H9 (cell line): Measurements from ENCODE around the gene RIIAD1. TPM values are rescaled to one million over a fixed set of nuclear protein-coding genes. Genes with fewer than 3 reads are reported as not detected.

Source experiments
- DNase-seq: peaks from one replicate; pipeline ENCODE4 v3.0.0-alpha.2; 2017
- H2AFZ ChIP-seq: one replicate; pipeline ENCODE4 v1.6.1; 2013; ENCODE audit warnings: mild to moderate bottlenecking, low read length, control low read depth, moderate library complexity
- H2AK5ac ChIP-seq: 2 replicates; pipeline ENCODE4 v1.6.1; 2013; ENCODE audit warnings: low read length, control low read depth, mixed read lengths; ENCODE audit not compliant: insufficient read length
- H2BK120ac ChIP-seq: one replicate; pipeline ENCODE4 v1.6.1; 2013; ENCODE audit warnings: low read depth, mild to moderate bottlenecking, low read length, control low read depth, inconsistent platforms; ENCODE audit not compliant: poor library complexity, severe bottlenecking
- H2BK12ac ChIP-seq: 2 replicates; pipeline ENCODE4 v1.6.1; 2013; ENCODE audit warnings: low read length, control low read depth, mixed read lengths, low read depth; ENCODE audit not compliant: insufficient read length
- H2BK15ac ChIP-seq: 2 replicates; pipeline ENCODE4 v1.6.1; 2013; ENCODE audit warnings: low read depth, low read length, control low read depth
- H2BK20ac ChIP-seq: one replicate; pipeline ENCODE4 v1.6.1; 2013; ENCODE audit warnings: low read depth, mild to moderate bottlenecking, low read length, control low read depth, inconsistent platforms; ENCODE audit not compliant: poor library complexity, severe bottlenecking
- H2BK5ac ChIP-seq: 2 replicates; pipeline ENCODE4 v1.6.1; 2013; ENCODE audit warnings: low read length, control low read depth, mixed read lengths; ENCODE audit not compliant: insufficient read length
- H3K14ac ChIP-seq: 2 replicates; pipeline ENCODE4 v1.6.1; 2013; ENCODE audit warnings: low read length, control low read depth; ENCODE audit not compliant: insufficient read depth
- H3K18ac ChIP-seq: 2 replicates; pipeline ENCODE4 v1.6.1; 2013; ENCODE audit warnings: low read depth, mild to moderate bottlenecking, mixed read lengths, low read length, control low read depth; ENCODE audit not compliant: insufficient read length
- H3K23ac ChIP-seq: 2 replicates; pipeline ENCODE4 v1.6.1; 2013; ENCODE audit warnings: low read length, control low read depth, mixed read lengths, low read depth; ENCODE audit not compliant: insufficient read length
- H3K23me2 ChIP-seq: 2 replicates; pipeline ENCODE4 v1.6.1; 2013; ENCODE audit warnings: low read depth, mild to moderate bottlenecking, mixed read lengths, low read length, control low read depth; ENCODE audit not compliant: insufficient read length, poor library complexity, severe bottlenecking
- H3K27ac ChIP-seq: 2 replicates; pipeline ENCODE4 v1.5.1; 2013; ENCODE audit warnings: low read length, control low read depth, mixed read lengths, low read depth; ENCODE audit not compliant: insufficient read length
- H3K27me3 ChIP-seq: 2 replicates; pipeline ENCODE4 v1.6.1; 2013; ENCODE audit warnings: low read length, control low read depth, inconsistent platforms; ENCODE audit not compliant: insufficient read depth
- H3K4ac ChIP-seq: 2 replicates; pipeline ENCODE4 v1.6.1; 2013; ENCODE audit warnings: low read depth, mild to moderate bottlenecking, control low read depth, inconsistent platforms, low read length, moderate library complexity
- H3K4me1 ChIP-seq: 2 replicates; pipeline ENCODE4 v1.6.1; 2013; ENCODE audit warnings: low read length, control low read depth, inconsistent platforms; ENCODE audit not compliant: insufficient read depth
- H3K4me2 ChIP-seq: 2 replicates; pipeline ENCODE4 v1.6.1; 2013; ENCODE audit warnings: low read length, control low read depth, mixed read lengths; ENCODE audit not compliant: insufficient read length, insufficient read depth
- H3K56ac ChIP-seq: 2 replicates; pipeline ENCODE4 v1.6.1; 2013; ENCODE audit warnings: low read depth, mild to moderate bottlenecking, mixed read lengths, low read length, control low read depth; ENCODE audit not compliant: insufficient read length
- H3K79me1 ChIP-seq: 2 replicates; pipeline ENCODE4 v1.6.1; 2013; ENCODE audit warnings: low read depth, mild to moderate bottlenecking, moderate library complexity, low read length, control low read depth, inconsistent platforms; ENCODE audit not compliant: insufficient read depth, poor library complexity, severe bottlenecking
- H3K79me2 ChIP-seq: 2 replicates; pipeline ENCODE4 v1.6.1; 2013; ENCODE audit warnings: low read length, control low read depth, inconsistent platforms; ENCODE audit not compliant: insufficient read depth
- H3K9ac ChIP-seq: 2 replicates; pipeline ENCODE4 v1.6.1; 2013; ENCODE audit warnings: low read length, control low read depth, mixed read lengths; ENCODE audit not compliant: insufficient read length; ENCODE audit errors: extremely low read depth
- H3K9me3 ChIP-seq: one replicate; pipeline ENCODE4 v1.6.1; 2013; ENCODE audit warnings: low read depth, low read length, inconsistent platforms; ENCODE audit not compliant: control insufficient read depth
- H3T11ph ChIP-seq: one replicate; pipeline ENCODE4 v1.6.1; 2013; ENCODE audit warnings: mild to moderate bottlenecking, low read length, control low read depth, inconsistent platforms
- H4K20me1 ChIP-seq: one replicate; pipeline ENCODE4 v1.6.1; 2013; ENCODE audit not compliant: control insufficient read depth, insufficient read length, insufficient read depth
- H4K5ac ChIP-seq: 2 replicates; pipeline ENCODE4 v1.6.1; 2013; ENCODE audit warnings: low read depth, mild to moderate bottlenecking, mixed read lengths, low read length, control low read depth; ENCODE audit not compliant: insufficient read length
- H4K8ac ChIP-seq: replicated peaks from 2 replicates; pipeline ENCODE4 v1.6.1; 2013; ENCODE audit warnings: low read length, control low read depth, mixed read lengths, low read depth; ENCODE audit not compliant: insufficient read length
- H4K91ac ChIP-seq: 2 replicates; pipeline ENCODE4 v1.6.1; 2013; ENCODE audit warnings: low read depth, mild to moderate bottlenecking, moderate library complexity, mixed read lengths, low read length, control low read depth; ENCODE audit not compliant: insufficient read length
- H3K27ac Mint-ChIP-seq, 3 experiments: 2 replicates in 2 of 3; 3 replicates in 1 of 3; pipeline ENCODE4 v1.8.0; 2020 to 2021; ENCODE audit warnings: mixed read lengths in 3 of 3, mild to moderate bottlenecking in 1 of 3, moderate library complexity in 1 of 3
- H3K27me3 Mint-ChIP-seq: 2 replicates; pipeline ENCODE4 v1.8.0; 2021; ENCODE audit warnings: low read depth, mild to moderate bottlenecking, moderate library complexity, mixed read lengths
- H3K36me3 Mint-ChIP-seq, 3 experiments: 2 replicates in 2 of 3; 3 replicates in 1 of 3; pipeline ENCODE4 v1.8.0; 2020 to 2021; ENCODE audit warnings: low read depth in 3 of 3, mixed read lengths in 3 of 3; ENCODE audit not compliant: insufficient read depth in 1 of 3
- H3K4me1 Mint-ChIP-seq, 2 experiments: 2 replicates each; pipeline ENCODE4 v1.8.0; 2020; ENCODE audit warnings: mixed read lengths in 2 of 2
- H3K4me3 Mint-ChIP-seq, 2 experiments: 2 replicates in 1 of 2; 3 replicates in 1 of 2; pipeline ENCODE4 v1.8.0; 2020 to 2021; ENCODE audit warnings: mild to moderate bottlenecking in 2 of 2, mixed read lengths in 2 of 2, moderate library complexity in 1 of 2
- H3K9me3 Mint-ChIP-seq, 2 experiments: 2 replicates in 1 of 2; 3 replicates in 1 of 2; pipeline ENCODE4 v1.8.0; 2020; ENCODE audit warnings: mild to moderate bottlenecking in 2 of 2, mixed read lengths in 2 of 2, moderate library complexity in 1 of 2
- WGBS: extraction: QIAGEN DNeasy Blood & Tissue Kit; methylation state at CpG from one replicate; pipeline ENCODE4 v1.1.7; 2013; ENCODE audit warnings: missing lambda C conversion rate, low lambda C conversion rate, mixed read lengths; ENCODE audit not compliant: insufficient read length; ENCODE audit errors: extremely low coverage; 5-methylcytosine and 5-hydroxymethylcytosine counted together
- total RNA-seq: library from RNA; stranded (reverse); gene quantifications from 2 replicates; pipeline ENCODE4 v1.2.1, GENCODE V29; 2021
- TF ChIP-seq, protein P1 (sequence below): fragments of 200-600 bp; sonication (generic); conservative IDR thresholded peaks from 3 replicates; pipeline ENCODE4 v1.8.0; 2021; ENCODE audit warnings: antibody characterized with exemption, mild to moderate bottlenecking

Gene RIIAD1
- total RNA-seq, 1 experiment from 2014 or later, result 1.4 TPM

DNA sequence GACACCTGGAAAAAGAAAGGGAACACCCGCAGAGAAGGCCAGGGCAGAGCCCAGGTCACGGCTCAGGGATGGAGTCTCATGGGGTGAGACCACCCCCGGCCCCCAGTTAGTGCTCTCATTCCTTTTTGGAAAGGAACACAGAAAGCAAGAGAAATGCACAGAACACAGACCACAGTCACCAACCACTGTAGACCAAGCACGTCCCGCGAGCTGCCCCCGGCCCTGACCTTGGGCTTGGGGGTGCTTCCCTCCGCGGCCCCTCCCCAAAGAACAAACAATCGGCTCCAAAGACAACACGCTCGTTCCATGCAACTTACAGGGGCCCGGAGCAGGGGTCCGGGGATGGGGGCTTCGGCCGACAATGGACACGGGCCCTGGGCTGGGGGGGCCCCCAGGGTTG is 17.5 kb upstream of the RIIAD1 start:
- no peak overlapping the region for H3K9ac ChIP-seq
- H2BK20ac ChIP-seq, result no peak overlapping the region
- H3K27me3 ChIP-seq, result no peaks in the 10 kb centered on the region
- Mint-ChIP-seq H3K27me3 (no peaks in the 10 kb centered on the region), H3K4me1 (peaks cover 4 to 10% of the 10 kb centered on the region in 2 experiments; a peak in 3 of 4 replicates), H3K9me3 (no peaks in the 10 kb centered on the region), H3K36me3 (peaks cover 2 to 23% (median 21%) of the 10 kb centered on the region in 3 experiments; a peak in 6 of 7 replicates), H3K4me3 (no peak overlapping the region), H3K27ac (peak overlapping the region in 1 of 3 experiments; percentile 83; a peak in 3 of 7 replicates)
- no peaks in the 10 kb centered on the region for H3K79me2 ChIP-seq
- H3K27ac ChIP-seq, result no peak overlapping the region
- no peak overlapping the region for H2BK5ac ChIP-seq
- TF ChIP-seq, protein P1, sequence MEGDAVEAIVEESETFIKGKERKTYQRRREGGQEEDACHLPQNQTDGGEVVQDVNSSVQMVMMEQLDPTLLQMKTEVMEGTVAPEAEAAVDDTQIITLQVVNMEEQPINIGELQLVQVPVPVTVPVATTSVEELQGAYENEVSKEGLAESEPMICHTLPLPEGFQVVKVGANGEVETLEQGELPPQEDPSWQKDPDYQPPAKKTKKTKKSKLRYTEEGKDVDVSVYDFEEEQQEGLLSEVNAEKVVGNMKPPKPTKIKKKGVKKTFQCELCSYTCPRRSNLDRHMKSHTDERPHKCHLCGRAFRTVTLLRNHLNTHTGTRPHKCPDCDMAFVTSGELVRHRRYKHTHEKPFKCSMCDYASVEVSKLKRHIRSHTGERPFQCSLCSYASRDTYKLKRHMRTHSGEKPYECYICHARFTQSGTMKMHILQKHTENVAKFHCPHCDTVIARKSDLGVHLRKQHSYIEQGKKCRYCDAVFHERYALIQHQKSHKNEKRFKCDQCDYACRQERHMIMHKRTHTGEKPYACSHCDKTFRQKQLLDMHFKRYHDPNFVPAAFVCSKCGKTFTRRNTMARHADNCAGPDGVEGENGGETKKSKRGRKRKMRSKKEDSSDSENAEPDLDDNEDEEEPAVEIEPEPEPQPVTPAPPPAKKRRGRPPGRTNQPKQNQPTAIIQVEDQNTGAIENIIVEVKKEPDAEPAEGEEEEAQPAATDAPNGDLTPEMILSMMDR, result no peak
- DNase-seq, result no peak
- H3K79me1 ChIP-seq, result no peaks in the 10 kb centered on the region
- no peak overlapping the region for H3K4ac ChIP-seq
- no peak overlapping the region for H2BK12ac ChIP-seq
- H4K91ac ChIP-seq, result no peak overlapping the region
- H3K9me3 ChIP-seq, result no peaks in the 10 kb centered on the region
- H2AK5ac ChIP-seq, result no peak overlapping the region
- no peak overlapping the region for H3K14ac ChIP-seq
- H2BK120ac ChIP-seq, result no peak overlapping the region
- H4K5ac ChIP-seq, result no peak overlapping the region
- H3K23ac ChIP-seq, result no peak overlapping the region
- H3K23me2 ChIP-seq, result no peaks in the 10 kb centered on the region
- H3K4me1 ChIP-seq, result no peaks in the 10 kb centered on the region
- no peak overlapping the region for H4K8ac ChIP-seq
- no peak overlapping the region for H3K18ac ChIP-seq
- H2AFZ ChIP-seq, result no peak overlapping the region
- H3K4me2 ChIP-seq, result no peak overlapping the region
- H4K20me1 ChIP-seq, result no peaks in the 10 kb centered on the region
- no CpG with 5 or more reads among the region's 17 CpGs for WGBS
- no peak overlapping the region for H2BK15ac ChIP-seq
- H3T11ph ChIP-seq, result no peak overlapping the region
- H3K56ac ChIP-seq, result no peak overlapping the region
